Left lung (tissue), 10 donors: ENCODE measurements around the gene TGM4. TPM values are rescaled to one million over a fixed set of nuclear protein-coding genes. Genes with fewer than 3 reads are reported as not detected.

Experiments
- ATAC-seq: fragments of 200-7000 bp; cut with Tn5 transposase; one replicate; pipeline ENCODE4 v1.9.1; 2020; ENCODE audit warnings: moderate library complexity
- DNase-seq, 4 donors: peaks; one replicate each; pipeline ENCODE4 v3.0.0-alpha.2; 2013 to 2020
- H3K27ac ChIP-seq, 2 donors: fragments of 200-600 bp; sonication (generic) in 1 of 2; one replicate each; pipeline versions ENCODE4 v1.5.0 to v1.8.0; 2020 to 2021
- H3K27me3 ChIP-seq, 2 donors: fragments of 200-600 bp; sonication (generic) in 1 of 2; one replicate each; pipeline versions ENCODE4 v1.5.0 to v1.8.0; 2020 to 2021
- H3K36me3 ChIP-seq, 2 donors: fragments of 200-600 bp; sonication (generic) in 1 of 2; one replicate each; pipeline versions ENCODE4 v1.5.0 to v1.8.0; 2020 to 2021
- H3K4me1 ChIP-seq, 2 donors: fragments of 200-600 bp; one replicate each; pipeline ENCODE4 v1.8.0; 2021
- H3K4me3 ChIP-seq, 2 donors: fragments of 200-600 bp; sonication (generic) in 1 of 2; one replicate each; pipeline versions ENCODE4 v1.5.0 to v1.8.0; 2020 to 2021; ENCODE audit warnings: mild to moderate bottlenecking in 1 of 2
- H3K9me3 ChIP-seq, 2 donors: fragments of 200-600 bp; sonication (generic) in 1 of 2; one replicate each; pipeline versions ENCODE4 v1.5.0 to v1.8.0; 2020 to 2021
- CTCF ChIP-seq, 2 donors: fragments of 200-600 bp; sonication (generic) in 1 of 2; IDR thresholded peaks; one replicate each; pipeline versions ENCODE4 v1.5.0 to v1.8.0; 2021; ENCODE audit warnings: antibody characterized with exemption in 2 of 2
- intact Hi-C, 2 donors: fragments of 100-400 bp; cut with DNase I; formaldehyde crosslinking; loops; one replicate each; pipeline versions ENCODE4 v1.11.2 to v1.14.2; 2022
- polyA plus RNA-seq, 6 donors: library from polyadenylated mRNA; unstranded; fragments of 120-200 nt; gene quantifications; one replicate each; pipeline ENCODE4 v1.2.1, GENCODE V29; 2013; ENCODE audit not compliant: insufficient read length in 6 of 6
- total RNA-seq, 2 donors: library from RNA; stranded (reverse); fragmentation: NEBNext Ultra II Directional; extraction: Animal tissue kit (Norgen Biotek cat#: 25700); gene quantifications; one replicate each; pipeline ENCODE4 v1.2.1, GENCODE V29; 2021
- donor health status: DM: no; HTN: yes; CAD: no.
- donor health status: DM: no; HTN: no; CAD: no.

The TGM4 gene
- total and polyA plus RNA-seq, 8 donors: 0.06 to 0.14 (median 0.06) TPM; not detected in 3

GRCh38 chr3:44955917-44956316, 81.5 kb downstream of the TGM4 start:
- Histone ChIP-seq H3K4me1 (peaks cover 8 to 70% of the 10 kb centered on the region in 2 donors), H3K4me3 (no peak overlapping the region), H3K36me3 (peaks cover 0 to 32% of the 10 kb centered on the region in 2 donors), H3K27ac (peak overlapping the region in 1 of 2 donors; percentile 93), H3K27me3 (no peaks in the 10 kb centered on the region), H3K9me3 (no peaks in the 10 kb centered on the region)
- DNase-seq (no peak), ATAC-seq (no peak)
- intact Hi-C loops: no loop called here
- no peak for TF ChIP-seq CTCF (IDR thresholded peaks at IDR 0.05)

GRCh38 chr3:44957986-44958385, 83.6 kb downstream of the TGM4 start:
- Histone ChIP-seq H3K36me3 (peaks cover 0 to 32% of the 10 kb centered on the region in 2 donors), H3K4me1 (peaks cover 8 to 85% of the 10 kb centered on the region in 2 donors), H3K9me3 (no peaks in the 10 kb centered on the region), H3K27me3 (no peaks in the 10 kb centered on the region), H3K4me3 (no peak overlapping the region), H3K27ac (no peak overlapping the region)
- intact Hi-C loops: no loop called here
- TF ChIP-seq CTCF (IDR thresholded peaks at IDR 0.05): no peak
- ATAC-seq (no peak), DNase-seq (no peak)

- Histone ChIP-seq H3K36me3 (peaks cover 0 to 31% of the 10 kb centered on the region in 2 donors), H3K9me3 (no peaks in the 10 kb centered on the region), H3K27ac (no peak overlapping the region), H3K4me3 (no peak overlapping the region), H3K27me3 (no peaks in the 10 kb centered on the region), H3K4me1 (peaks cover 8 to 88% of the 10 kb centered on the region in 2 donors)
- intact Hi-C loops: no loop called here
- TF ChIP-seq CTCF (IDR thresholded peaks at IDR 0.05): no peak
- DNase-seq (peak in 1 of 4 donors; percentile 58), ATAC-seq (peak; percentile 46)
Measured at GRCh38 chr3:44958386-44958785, 84.0 kb downstream of the TGM4 start.

- no peak for TF ChIP-seq CTCF (IDR thresholded peaks at IDR 0.05)
- ATAC-seq: no peak
Measured at GRCh38 chr3:44960387-44961026, 86.1 kb downstream of the TGM4 start.

GRCh38 chr3:44961888-44962287, 87.5 kb downstream of the TGM4 start:
- H3K4me3 ChIP-seq: no peak overlapping the region
- peaks cover 0 to 25% of the 10 kb centered on the region in 2 donors for H3K36me3 ChIP-seq
- no peak overlapping the region for H3K27ac ChIP-seq
- intact Hi-C loops: no loop called here
- no peak for TF ChIP-seq CTCF (IDR thresholded peaks at IDR 0.05)
- no peaks in the 10 kb centered on the region for H3K27me3 ChIP-seq
- ATAC-seq (no peak), DNase-seq (no peak)
- H3K9me3 ChIP-seq: no peaks in the 10 kb centered on the region
- peaks cover 8 to 84% of the 10 kb centered on the region in 2 donors for H3K4me1 ChIP-seq

More at GRCh38 chr3:44960387-44961026, 86.1 kb downstream of the TGM4 start:
- Histone ChIP-seq H3K36me3 (peaks cover 0 to 27% of the 10 kb centered on the region in 2 donors), H3K4me1 (peaks cover 8 to 88% of the 10 kb centered on the region in 2 donors), H3K9me3 (no peaks in the 10 kb centered on the region), H3K4me3 (no peak overlapping the region), H3K27ac (peak overlapping the region in 1 of 2 donors; percentile 7), H3K27me3 (no peaks in the 10 kb centered on the region)
- DNase-seq: no peak
- intact Hi-C loops: no loop called here
